ENCODE data around the gene CHD6. TPM values are rescaled to one million over a fixed set of nuclear protein-coding genes. Genes with fewer than 3 reads are reported as not detected.

Gene CHD6
- total and polyA plus RNA-seq, 2 experiments from 2014 or later, result 41.0 to 158 TPM

- no peak for TF ChIP-seq REST (IDR thresholded peaks at IDR 0.05; ENCODE audit: unreplicated experiment)
- TF ChIP-seq POLR2AphosphoS5 (IDR thresholded peaks at IDR 0.05; ENCODE audit: low read depth), result no peak
Measured at GRCh38 chr20:41446456-41446855, 171.7 kb downstream of the CHD6 start (continued).

GRCh38 chr20:41444821-41445220 lies 173.4 kb downstream of the CHD6 start:
- ATAC-seq, result no peak
- no peaks in the 10 kb centered on the region for H3K9me2 ChIP-seq (ENCODE audit: insufficient read depth)
- H4K20me1 ChIP-seq (replicated peaks; ENCODE audit: insufficient read depth), result peaks cover 7% of the 10 kb centered on the region; the same call in 1 of the 2 replicates
- Mint-ChIP-seq H3K4me3 (no peak overlapping the region), H3K36me3 (ENCODE audit: low read depth) (peaks cover 63% of the 10 kb centered on the region), H3K9me3 (no peaks in the 10 kb centered on the region), H3K4me1 (no peaks in the 10 kb centered on the region), H3K27me3 (ENCODE audit: insufficient read depth, low read depth, poor library complexity) (no peaks in the 10 kb centered on the region), H3K27ac (no peak overlapping the region)
- no peak overlapping the region for H3K4me3 ChIP-seq
- no peaks in the 10 kb centered on the region for H3F3A ChIP-seq (replicated peaks; ENCODE audit: low read depth)
- H3K27me3 ChIP-seq (ENCODE audit: insufficient read depth), result no peaks in the 10 kb centered on the region
- no peak overlapping the region for H3K4me2 ChIP-seq
- DNase-seq (ENCODE audit: low spot score), result no peak
- no peak overlapping the region for H3K27ac ChIP-seq (ENCODE audit: low read depth)
- H3K36me3 ChIP-seq (ENCODE audit: insufficient read depth), result peaks cover 52% of the 10 kb centered on the region
- no peak overlapping the region for H2AFZ ChIP-seq
- no peaks in the 10 kb centered on the region for H3K4me1 ChIP-seq (ENCODE audit: insufficient read depth)
- TF ChIP-seq POLR2AphosphoS5 (IDR thresholded peaks at IDR 0.05; ENCODE audit: low read depth) (no peak), ZNF114 (CRISPR knock-in tag; IDR thresholded peaks at IDR 0.05) (no peak), CREB1 (CRISPR knock-in tag; IDR thresholded peaks at IDR 0.05; ENCODE audit: low read depth) (no peak), REST (IDR thresholded peaks at IDR 0.05; ENCODE audit: unreplicated experiment) (no peak), EZH2phosphoT487 (IDR thresholded peaks at IDR 0.05; ENCODE audit: unreplicated experiment) (no peak), CTCF (conservative IDR thresholded peaks at IDR 0.05; ENCODE audit: low read depth in 2 of 2) (no peak), ETS1 (IDR thresholded peaks at IDR 0.05) (no peak), EZH2 (IDR thresholded peaks at IDR 0.05; ENCODE audit: low read depth, unreplicated experiment) (no peak), STAT1 (IDR thresholded peaks at IDR 0.05; ENCODE audit: unreplicated experiment) (no peak), JUNB (IDR thresholded peaks at IDR 0.05; ENCODE audit: unreplicated experiment) (no peak), NANOG (IDR thresholded peaks at IDR 0.05; ENCODE audit: borderline replicate concordance) (no peak)
- H3K79me2 ChIP-seq (replicated peaks; ENCODE audit: insufficient read depth), result no peaks in the 10 kb centered on the region
